Stomach smooth muscle (tissue), 2 donors: ENCODE results near the gene ATOX1.

Experiments
- H3K27ac ChIP-seq: one replicate; pipeline ENCODE4 v1.7.0; 2013; ENCODE audit warnings: mild to moderate bottlenecking, low read length, inconsistent platforms
- H3K27me3 ChIP-seq, 2 donors: one replicate each; pipeline ENCODE4 v1.7.0; 2013; ENCODE audit warnings: low read length in 2 of 2; ENCODE audit not compliant: insufficient read depth in 2 of 2, control insufficient read depth in 1 of 2
- H3K36me3 ChIP-seq, 2 donors: one replicate each; pipeline ENCODE4 v1.7.0; 2013; ENCODE audit warnings: low read length in 2 of 2; ENCODE audit not compliant: control insufficient read depth in 2 of 2, insufficient read depth in 2 of 2
- H3K4me1 ChIP-seq: one replicate; pipeline ENCODE4 v1.7.0; 2013; ENCODE audit warnings: low read length; ENCODE audit not compliant: control insufficient read depth, insufficient read depth
- H3K4me3 ChIP-seq, 2 donors: one replicate each; pipeline ENCODE4 v1.7.0; 2013; ENCODE audit warnings: low read length in 2 of 2
- H3K9ac ChIP-seq, 2 donors: one replicate each; pipeline ENCODE4 v1.7.0; 2013; ENCODE audit warnings: low read length in 2 of 2, mild to moderate bottlenecking in 1 of 2
- H3K9me3 ChIP-seq, 2 donors: one replicate each; pipeline ENCODE4 v1.7.0; 2013; ENCODE audit warnings: low read length in 2 of 2; ENCODE audit not compliant: control insufficient read depth in 2 of 2
- donor health status: healthy.
- donor health status: Pancreatic carcinoma.

The ATOX1 gene

DNA sequence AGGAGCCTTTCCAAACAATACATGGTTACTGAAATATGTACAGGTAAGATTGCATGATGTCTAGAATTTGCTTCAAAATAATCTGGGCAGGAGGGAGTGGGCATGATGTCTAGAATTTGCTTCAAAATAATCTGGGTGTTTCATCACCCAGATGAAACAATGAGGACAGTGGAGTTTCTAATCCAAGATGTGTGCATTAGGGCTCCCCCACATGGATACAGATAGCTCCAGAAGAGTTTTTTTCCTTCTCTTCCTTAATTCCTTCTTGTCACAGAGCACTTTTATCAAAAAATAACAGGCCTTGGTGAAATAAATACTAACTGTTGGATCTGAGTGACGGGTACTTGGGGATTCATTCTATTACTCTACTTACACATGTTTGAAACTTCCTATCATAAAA is 14.9 kb downstream of the ATOX1 start:
- Histone ChIP-seq H3K27ac (no peak overlapping the region), H3K4me1 (peaks cover 35% of the 10 kb centered on the region), H3K9ac (no peak overlapping the region)

GRCh38 chr5:151742870-151743294 is 15.5 kb downstream of the ATOX1 start:
- H3K4me1 ChIP-seq = peaks cover 35% of the 10 kb centered on the region
- no peaks in the 10 kb centered on the region for H3K9me3 ChIP-seq
- H3K4me3 ChIP-seq = no peak overlapping the region
- no peak overlapping the region for H3K9ac ChIP-seq
- H3K27ac ChIP-seq = no peak overlapping the region
- peaks cover 0 to 10% of the 10 kb centered on the region in 2 donors for H3K36me3 ChIP-seq
- H3K27me3 ChIP-seq = no peaks in the 10 kb centered on the region

More for the DNA sequence above, 14.9 kb downstream of the ATOX1 start:
- Histone ChIP-seq H3K9me3 (no peaks in the 10 kb centered on the region), H3K36me3 (peaks cover 0 to 12% of the 10 kb centered on the region in 2 donors), H3K27me3 (no peaks in the 10 kb centered on the region), H3K4me3 (no peak overlapping the region)

GRCh38 chr5:151741678-151742423 is 16.6 kb downstream of the ATOX1 start:
- Histone ChIP-seq H3K9me3 (no peaks in the 10 kb centered on the region), H3K36me3 (peaks cover 0 to 10% of the 10 kb centered on the region in 2 donors), H3K4me3 (no peak overlapping the region), H3K27me3 (no peaks in the 10 kb centered on the region), H3K4me1 (peaks cover 35% of the 10 kb centered on the region), H3K9ac (no peak overlapping the region), H3K27ac (no peak overlapping the region)

GRCh38 chr5:151740958-151741373 is 17.5 kb downstream of the ATOX1 start:
- no peaks in the 10 kb centered on the region for H3K27me3 ChIP-seq
- no peak overlapping the region for H3K9ac ChIP-seq
- peaks cover 33% of the 10 kb centered on the region for H3K4me1 ChIP-seq
- H3K9me3 ChIP-seq = no peaks in the 10 kb centered on the region
- H3K27ac ChIP-seq = no peak overlapping the region
- peak overlapping the region in 1 of 2 donors; percentile 57 for H3K4me3 ChIP-seq
- H3K36me3 ChIP-seq = peaks cover 0 to 10% of the 10 kb centered on the region in 2 donors

DNA sequence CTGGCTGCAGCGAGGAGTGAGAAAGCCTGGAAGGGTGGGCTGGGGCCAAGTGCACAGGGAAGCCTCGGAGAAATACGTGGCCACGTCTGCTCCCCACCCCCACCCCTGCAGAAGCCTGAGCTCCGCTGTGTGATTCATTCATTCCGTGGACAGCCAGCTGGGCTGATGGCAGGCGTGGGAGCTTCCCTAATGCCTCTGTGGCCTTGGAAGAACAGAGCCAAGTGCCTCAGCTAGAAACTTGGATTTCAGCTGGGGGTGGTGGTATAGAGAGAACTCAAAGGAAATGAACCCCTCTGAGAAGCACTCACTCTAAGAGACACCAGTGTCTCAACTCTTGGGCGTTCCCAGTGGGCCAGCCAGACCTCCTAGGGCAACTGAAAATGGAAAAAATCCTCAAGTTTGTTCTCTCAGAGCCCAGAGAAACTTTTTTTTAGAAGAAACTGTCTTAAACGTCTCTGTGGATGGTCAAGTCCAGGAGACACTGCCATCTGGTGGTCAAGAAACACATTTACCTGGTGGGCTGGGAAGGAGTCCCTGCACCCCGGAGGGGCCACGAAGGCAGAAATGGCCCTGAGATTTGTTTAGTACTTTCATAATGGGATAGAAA is 18.0 kb downstream of the ATOX1 start:
- no peaks in the 10 kb centered on the region for H3K27me3 ChIP-seq
- H3K9me3 ChIP-seq = no peaks in the 10 kb centered on the region
- peak overlapping the region; percentile 10 to 57 for H3K4me3 ChIP-seq
- H3K27ac ChIP-seq = peak overlapping the region; percentile 46
- H3K36me3 ChIP-seq = peaks cover 0 to 10% of the 10 kb centered on the region in 2 donors
- H3K4me1 ChIP-seq = peaks cover 28% of the 10 kb centered on the region
- peak overlapping the region in 1 of 2 donors; percentile 29 for H3K9ac ChIP-seq

GRCh38 chr5:151739939-151740335 is 18.5 kb downstream of the ATOX1 start:
- Histone ChIP-seq H3K4me1 (peaks cover 23% of the 10 kb centered on the region), H3K36me3 (peaks cover 0 to 8% of the 10 kb centered on the region in 2 donors), H3K4me3 (peak overlapping the region in 1 of 2 donors; percentile 57), H3K9ac (no peak overlapping the region), H3K27ac (peak overlapping the region; percentile 46), H3K27me3 (no peaks in the 10 kb centered on the region), H3K9me3 (no peaks in the 10 kb centered on the region)

- no peak overlapping the region for H3K4me3 ChIP-seq
- no peak overlapping the region for H3K9ac ChIP-seq
- peaks cover 0 to 3% of the 10 kb centered on the region in 2 donors for H3K36me3 ChIP-seq
- peak overlapping the region; percentile 24 for H3K27ac ChIP-seq
- peaks cover 23% of the 10 kb centered on the region for H3K4me1 ChIP-seq
- no peaks in the 10 kb centered on the region for H3K9me3 ChIP-seq
- H3K27me3 ChIP-seq = no peaks in the 10 kb centered on the region
These were observed 19.0 kb downstream of the ATOX1 start for GRCh38 chr5:151739395-151739794.

DNA sequence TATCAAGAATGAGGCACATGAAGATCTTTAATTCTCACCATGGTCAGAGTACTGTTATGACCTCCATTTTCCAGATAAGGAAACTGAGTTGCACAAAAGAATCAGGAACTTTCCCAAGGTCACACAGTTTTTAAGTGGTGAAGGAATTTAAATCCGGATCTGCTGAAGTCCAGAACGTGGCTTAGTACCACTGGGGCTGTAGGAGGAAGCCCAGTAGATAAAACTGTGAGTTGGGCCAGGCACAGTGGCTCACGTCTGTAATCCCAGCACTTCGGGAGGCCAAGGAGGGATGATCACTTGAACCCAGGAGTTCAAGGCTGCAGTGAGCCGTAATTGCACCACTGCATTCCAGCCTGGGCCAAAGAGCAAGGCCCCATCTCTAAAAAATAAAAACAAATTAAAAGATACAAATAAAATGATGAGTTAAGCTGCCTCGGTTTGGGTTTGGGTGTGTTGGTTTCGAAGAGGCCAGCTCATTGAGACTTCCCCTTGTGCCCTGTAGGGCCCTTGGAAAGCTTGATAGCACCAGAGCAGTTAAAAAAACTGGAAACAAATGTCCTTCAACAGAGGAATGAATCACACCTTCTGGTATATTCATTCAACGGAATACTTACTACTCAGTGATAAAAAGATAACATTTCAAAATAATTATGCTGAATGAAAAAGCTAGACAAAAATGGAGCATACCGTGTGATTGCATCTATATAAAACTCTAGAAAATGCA is 20.1 kb downstream of the ATOX1 start:
- Histone ChIP-seq H3K9ac (no peak overlapping the region), H3K9me3 (no peaks in the 10 kb centered on the region), H3K27ac (no peak overlapping the region), H3K4me3 (no peak overlapping the region), H3K36me3 (peaks cover 0 to 3% of the 10 kb centered on the region in 2 donors), H3K27me3 (no peaks in the 10 kb centered on the region), H3K4me1 (peaks cover 23% of the 10 kb centered on the region)

- H3K9ac ChIP-seq = no peak overlapping the region
- no peaks in the 10 kb centered on the region for H3K36me3 ChIP-seq
- no peak overlapping the region for H3K27ac ChIP-seq
- no peaks in the 10 kb centered on the region for H3K27me3 ChIP-seq
- no peaks in the 10 kb centered on the region for H3K9me3 ChIP-seq
- H3K4me3 ChIP-seq = no peak overlapping the region
- H3K4me1 ChIP-seq = peaks cover 19% of the 10 kb centered on the region
These were observed 21.0 kb downstream of the ATOX1 start for GRCh38 chr5:151737431-151737830.

DNA sequence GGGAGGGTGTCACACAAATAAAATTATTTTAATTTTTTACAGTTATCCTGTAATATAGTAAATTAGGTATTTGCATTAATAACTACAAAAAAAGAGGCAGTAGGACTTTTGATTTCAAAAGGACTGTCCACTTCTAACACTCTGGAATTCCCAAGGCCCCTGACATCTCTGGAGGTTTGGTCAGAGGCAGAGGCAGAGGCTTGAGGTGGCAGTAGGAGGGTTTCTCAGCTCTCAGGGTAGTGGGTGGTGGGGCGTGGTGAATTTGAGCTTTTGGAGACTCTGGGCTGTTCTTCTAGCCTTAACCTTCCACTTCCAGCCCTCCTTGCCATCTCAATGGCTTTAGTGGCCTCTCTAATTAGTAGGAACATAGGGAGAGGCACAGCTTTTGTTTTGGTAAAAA is 22.8 kb downstream of the ATOX1 start:
- no peaks in the 10 kb centered on the region for H3K36me3 ChIP-seq
- no peaks in the 10 kb centered on the region for H3K27me3 ChIP-seq
- H3K9me3 ChIP-seq = no peaks in the 10 kb centered on the region
- no peak overlapping the region for H3K27ac ChIP-seq
- no peak overlapping the region for H3K4me3 ChIP-seq
- peaks cover 14% of the 10 kb centered on the region for H3K4me1 ChIP-seq
- no peak overlapping the region for H3K9ac ChIP-seq
